Keratinocyte (primary cell): ENCODE measurements around the gene CORO7.

Source experiments
- CTCF ChIP-seq, 3 experiments: IDR thresholded peaks in 1 of 3; conservative IDR thresholded peaks in 1 of 3; optimal IDR thresholded peaks in 1 of 3; 2 replicates in 2 of 3; 3 replicates in 1 of 3; pipeline versions ENCODE3 to v1.5.1; 2011; ENCODE audit warnings: low read length in 3 of 3, mild to moderate bottlenecking in 3 of 3, moderate library complexity in 2 of 3, control low read depth in 1 of 3, inconsistent platforms in 1 of 3; ENCODE audit not compliant: insufficient read depth in 2 of 3; ENCODE audit errors: extremely low read depth in 1 of 3
- EZH2 ChIP-seq: IDR thresholded peaks from one replicate; pipeline ENCODE4 v1.6.1; 2012; ENCODE audit warnings: inconsistent platforms, mild to moderate bottlenecking, low read length, moderate library complexity

- TF ChIP-seq EZH2 = no peak
- no peak for TF ChIP-seq CTCF (optimal IDR thresholded peaks at IDR 0.05 in 1 of 3, IDR thresholded peaks at IDR 0.05 in 1 of 3, conservative IDR thresholded peaks at IDR 0.05 in 1 of 3; ENCODE audit: extremely low read depth in 1 of 3, insufficient read depth in 2 of 3, low read length in 3 of 3)
Measured at GRCh38 chr16:4373909-4374742, 42.3 kb downstream of the CORO7 start.
